HG03095 (cell line): ENCODE results near the gene PRKAA1.

Source experiments
- ATAC-seq: cut with Tn5 transposase; IDR thresholded peaks from one replicate; pipeline ENCODE4 v1.9.1; 2021; ENCODE audit warnings: moderate library complexity; ENCODE audit not compliant: unreplicated experiment

Gene PRKAA1

GRCh38 chr5:40781843-40782409 lies 16.2 kb downstream of the PRKAA1 start:
- no peak for ATAC-seq

- ATAC-seq: no peak
Observed at GRCh38 chr5:40780858-40781257, 17.3 kb downstream of the PRKAA1 start.

DNA sequence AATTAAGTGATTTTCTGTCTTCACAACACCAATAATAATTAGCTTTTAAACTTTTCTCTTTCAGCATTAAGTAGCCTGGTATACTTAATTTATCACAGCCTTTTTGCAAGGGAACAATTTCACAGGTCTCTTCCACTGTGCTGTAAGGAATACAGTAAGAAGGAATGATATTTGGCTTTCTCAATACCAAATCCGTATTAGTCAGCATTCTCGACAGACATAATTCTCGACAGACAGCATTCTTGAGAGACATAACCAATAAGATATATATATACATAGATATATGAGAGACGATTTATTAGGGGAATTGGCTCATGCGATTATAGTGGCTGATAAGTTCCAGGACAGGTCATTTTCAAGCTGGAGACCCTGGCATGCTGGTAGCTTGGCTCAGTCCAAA lies 18.0 kb downstream of the PRKAA1 start:
- no peak for ATAC-seq

DNA sequence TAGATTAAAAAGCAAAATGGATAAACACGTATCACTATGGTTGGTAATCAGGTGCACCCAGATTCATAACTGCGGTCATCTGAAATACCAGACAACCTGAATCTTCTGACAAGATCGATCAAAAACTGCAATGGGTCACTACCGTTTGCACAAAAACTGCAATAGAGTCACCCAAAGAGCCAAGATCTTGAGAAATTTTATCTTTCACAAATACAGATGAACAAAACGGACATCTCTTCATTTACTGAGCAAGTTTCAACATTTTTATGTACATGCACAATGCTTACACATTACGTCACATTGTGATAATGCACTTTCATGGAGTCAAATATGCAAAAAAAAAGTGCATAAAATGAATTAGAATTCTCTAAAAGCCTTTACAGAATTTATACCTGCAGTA lies 18.6 kb downstream of the PRKAA1 start:
- ATAC-seq: no peak

DNA sequence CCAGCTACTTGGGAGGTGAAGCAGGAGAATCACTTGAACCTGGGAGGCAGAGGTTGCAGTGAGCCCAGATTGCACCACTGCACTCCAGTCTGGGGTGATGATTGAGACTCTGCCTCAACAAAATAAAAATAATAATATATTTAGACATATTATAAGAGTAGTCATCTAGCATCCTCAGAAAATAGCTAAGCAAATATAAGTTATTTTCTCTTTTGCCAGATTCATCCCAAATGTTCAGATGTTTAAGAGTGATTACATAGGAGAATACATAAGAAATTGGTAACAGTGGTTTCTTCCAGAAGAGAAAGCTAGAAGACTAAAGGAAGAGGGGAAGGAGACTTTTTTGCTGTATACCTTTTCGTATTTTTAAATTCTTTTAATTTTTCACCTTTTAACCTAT lies 20.0 kb downstream of the PRKAA1 start:
- ATAC-seq: no peak

DNA sequence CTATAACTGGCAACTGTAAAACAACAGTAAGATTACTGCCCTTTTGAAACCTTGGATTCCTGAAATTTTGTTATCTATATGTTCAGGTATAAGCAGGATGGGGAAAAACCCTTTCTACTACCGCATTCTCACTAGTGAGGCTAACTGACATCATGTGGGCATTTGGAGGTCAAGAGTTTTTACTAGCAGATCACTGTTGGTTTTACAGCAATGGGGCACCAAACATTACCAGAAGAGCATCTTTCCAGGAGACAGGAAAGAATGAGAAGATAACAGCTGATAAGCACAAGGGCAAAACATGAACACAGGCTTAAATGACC lies 21.6 kb downstream of the PRKAA1 start:
- no peak for ATAC-seq

- ATAC-seq: no peak
Observed at GRCh38 chr5:40775846-40776657, 22.1 kb downstream of the PRKAA1 start.

- ATAC-seq: no peak
Observed at GRCh38 chr5:40775085-40775845, 22.9 kb downstream of the PRKAA1 start.

GRCh38 chr5:40774623-40775022 lies 23.6 kb downstream of the PRKAA1 start:
- no peak for ATAC-seq

- ATAC-seq: no peak
Observed at GRCh38 chr5:40770764-40771163, 27.4 kb downstream of the PRKAA1 start.

GRCh38 chr5:40762705-40763104 lies 35.5 kb downstream of the PRKAA1 start:
- no peak for ATAC-seq

DNA sequence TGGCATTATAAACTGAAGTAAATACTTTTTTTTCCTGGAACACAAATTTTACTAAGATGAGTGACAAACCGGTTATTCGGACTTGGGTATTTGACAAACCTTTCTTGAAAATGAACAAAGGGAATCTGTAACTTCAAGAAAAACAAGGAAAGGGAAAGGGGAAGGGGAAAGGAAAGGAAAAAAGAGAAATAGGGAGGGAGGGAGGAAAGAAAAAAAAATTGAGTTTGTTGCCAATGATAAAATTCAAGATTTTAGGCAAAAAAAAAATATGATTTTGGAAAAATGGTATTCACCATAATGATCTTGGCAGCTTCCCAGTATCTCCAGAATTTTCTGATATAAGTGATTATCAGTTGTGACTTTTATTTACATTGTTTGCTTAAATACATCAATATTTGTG lies 40.8 kb downstream of the PRKAA1 start:
- ATAC-seq: no peak

GRCh38 chr5:40755407-40756365 lies 42.5 kb downstream of the PRKAA1 start, which contains the start of gene TTC33:
Gene TTC33 (minus strand): TSS chr5:40755961. CDS start chr5:40747018, 8,943 bp downstream.
- ATAC-seq: peak; percentile 89

GRCh38 chr5:40755093-40755406 lies 43.1 kb downstream of the PRKAA1 start:
- ATAC-seq: peak; percentile 80

DNA sequence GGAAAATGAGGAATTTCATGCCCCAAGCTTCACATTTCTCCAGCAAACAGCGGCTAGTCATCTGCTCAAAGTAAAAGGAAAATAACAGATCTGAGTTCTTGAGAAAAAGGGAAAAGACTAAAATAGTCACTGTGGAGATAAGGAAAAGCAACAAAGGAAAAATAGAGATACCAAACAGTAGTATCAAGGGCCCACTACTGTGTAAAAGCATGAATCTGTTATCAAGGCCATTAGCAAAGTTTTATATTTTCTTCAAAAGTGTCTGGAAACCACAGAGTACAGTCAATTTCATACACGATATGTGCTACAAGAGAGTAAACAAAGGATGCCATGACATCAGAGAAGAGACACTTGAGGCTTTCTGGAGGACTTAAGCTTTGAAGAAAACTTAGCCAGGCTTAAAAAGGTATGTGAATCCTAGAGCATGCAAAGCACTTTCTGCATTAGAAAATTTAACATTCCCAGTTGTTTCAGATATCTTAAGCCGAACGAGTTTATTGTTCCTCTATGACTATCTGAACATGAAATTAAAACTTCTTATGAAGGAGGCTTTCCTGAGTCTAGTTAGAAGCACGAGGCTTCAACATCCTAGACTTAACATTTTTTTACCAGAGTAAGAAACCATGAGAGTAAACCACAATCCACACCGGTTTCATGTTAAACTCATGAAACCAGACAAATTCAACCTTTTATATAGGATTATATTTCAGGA lies 43.6 kb downstream of the PRKAA1 start:
- peak; percentile 12 for ATAC-seq

DNA sequence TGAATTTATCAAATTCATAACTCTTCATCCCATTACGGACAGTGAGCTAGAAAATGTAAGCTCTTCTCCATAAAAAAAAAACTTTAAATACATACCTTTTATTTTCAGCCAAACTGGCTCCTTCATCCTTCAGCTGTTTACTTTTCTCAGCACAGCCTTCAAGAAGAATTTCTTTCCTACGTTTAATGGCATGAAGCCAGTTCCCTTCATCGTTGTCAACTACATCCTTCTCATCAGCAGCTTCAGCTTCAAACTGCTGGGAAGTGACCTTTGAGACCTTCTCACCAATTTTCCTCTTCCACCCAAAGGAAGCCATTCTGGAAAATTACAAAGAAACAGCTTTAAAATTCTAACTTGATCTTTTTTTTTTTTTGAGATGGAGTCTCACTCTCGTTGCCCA lies 51.5 kb downstream of the PRKAA1 start:
- ATAC-seq: no peak

DNA sequence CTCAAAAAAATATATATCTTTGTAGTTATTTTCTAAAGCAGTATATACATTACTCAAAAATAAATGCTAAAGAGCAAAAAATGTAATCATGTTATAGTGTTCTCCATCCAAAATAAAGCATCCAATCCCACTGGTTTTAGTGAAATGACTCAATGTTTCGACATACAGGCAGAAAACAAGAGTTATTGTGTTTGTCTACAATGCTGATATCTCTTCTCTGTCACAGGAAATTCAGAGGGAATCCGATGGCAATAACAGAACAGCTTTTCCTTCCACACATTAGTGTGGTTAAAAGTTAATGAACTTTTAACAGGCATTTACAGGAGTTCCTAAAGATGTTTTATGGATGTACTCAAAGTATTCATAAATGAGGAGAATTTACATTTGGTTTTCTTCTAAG lies 54.4 kb downstream of the PRKAA1 start:
- no peak for ATAC-seq

DNA sequence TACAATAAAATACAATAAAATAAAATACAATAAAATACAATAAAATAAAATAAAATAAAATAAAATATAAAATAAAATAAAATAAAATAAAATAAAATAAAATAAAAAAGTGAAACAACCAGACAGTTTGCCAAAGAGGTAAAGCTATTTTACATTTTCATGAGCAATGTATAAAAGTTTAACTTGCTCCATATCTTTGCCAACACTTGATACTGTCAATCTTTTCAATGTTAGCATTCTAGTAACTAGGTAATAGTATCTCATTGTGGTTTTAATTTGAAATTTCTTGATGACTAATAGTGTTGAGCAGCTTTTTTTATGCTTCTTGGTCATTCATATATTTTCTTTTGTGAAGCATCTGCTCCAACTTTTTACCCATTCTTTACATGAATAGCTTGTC lies 59.7 kb downstream of the PRKAA1 start:
- no peak for ATAC-seq

- ATAC-seq: peak; percentile 66
Observed at GRCh38 chr5:40736103-40736875, 61.9 kb downstream of the PRKAA1 start.

DNA sequence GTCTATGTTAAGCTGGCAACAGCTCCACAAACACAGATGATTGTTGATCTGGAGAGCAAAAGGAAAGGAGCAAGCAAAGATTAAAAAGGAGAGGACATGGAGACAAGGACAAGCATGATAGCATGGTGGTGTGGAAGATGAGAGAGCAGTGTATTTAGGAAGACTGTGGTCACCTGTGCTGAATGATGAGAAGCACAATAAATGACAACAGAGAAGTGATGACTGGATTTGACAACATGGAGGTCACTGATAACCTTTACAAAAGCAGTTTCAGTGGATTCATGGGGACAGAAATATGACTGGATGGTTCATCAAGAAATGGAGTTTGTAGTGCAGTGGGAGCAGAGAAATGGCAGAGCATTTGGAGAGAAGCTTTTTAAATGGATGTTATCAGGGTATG lies 62.6 kb downstream of the PRKAA1 start:
- ATAC-seq: no peak
